Esophagus squamous epithelium (tissue), 5 donors: ENCODE results near the gene CA9. TPM values are rescaled to one million over a fixed set of nuclear protein-coding genes. Genes with fewer than 3 reads are reported as not detected.

Experiments
- DNase-seq: peaks from one replicate; lab custom pipeline; 2025; lab: John Stamatoyannopoulos, UW
- H3K27ac ChIP-seq, 4 donors: fragments of 200-600 bp; sonication (generic); one replicate each; pipeline ENCODE4 v1.5.1; 2016 to 2019; ENCODE audit warnings: mild to moderate bottlenecking in 1 of 4
- H3K27me3 ChIP-seq, 4 donors: fragments of 200-600 bp; sonication (generic); 1 replicate in 3 of 4; 2 replicates in 1 of 4; pipeline versions ENCODE4 v1.5.1 to v1.6.0; 2017 to 2021; ENCODE audit warnings: antibody characterized with exemption in 1 of 4
- H3K36me3 ChIP-seq, 3 donors: fragments of 200-600 bp; sonication (generic); one replicate each; pipeline ENCODE4 v1.5.1; 2016 to 2019
- H3K4me1 ChIP-seq, 3 donors: fragments of 200-600 bp; sonication (generic); one replicate each; pipeline ENCODE4 v1.5.1; 2017 to 2019
- H3K4me3 ChIP-seq, 4 donors: fragments of 200-600 bp; sonication (generic); 1 replicate in 3 of 4; 2 replicates in 1 of 4; pipeline ENCODE4 v1.5.1; 2016 to 2019; ENCODE audit warnings: mild to moderate bottlenecking in 2 of 4, moderate library complexity in 1 of 4
- H3K9me3 ChIP-seq, 3 donors: fragments of 200-600 bp; sonication (generic); one replicate each; pipeline ENCODE4 v1.5.1; 2016 to 2019
- CTCF ChIP-seq, 6 experiments: fragments of 450-650 bp in 4 of 6; fragments of 200-600 bp in 2 of 6; sonication (generic) in 2 of 6; IDR thresholded peaks; one replicate each; pipeline ENCODE4 v1.5.1; 2016 to 2019; ENCODE audit warnings: antibody characterized with exemption in 6 of 6, mild to moderate bottlenecking in 4 of 6, moderate library complexity in 4 of 6
- POLR2A ChIP-seq, 4 donors: fragments of 450-650 bp; IDR thresholded peaks; one replicate each; pipeline ENCODE4 v1.6.1; 2017; ENCODE audit warnings: antibody characterized with exemption in 4 of 4, mild to moderate bottlenecking in 4 of 4, moderate library complexity in 3 of 4
- WGBS, 2 donors: methylation state at CpG; one replicate each; pipeline ENCODE4 v1.1.5; 2018; 5-methylcytosine and 5-hydroxymethylcytosine counted together
- intact Hi-C: fragments of 100-400 bp; cut with DNase I; formaldehyde crosslinking; loops from one replicate; pipeline ENCODE4 v1.15.0; 2022
- total RNA-seq, 4 donors: library from RNA; depleted of rRNA; stranded (reverse); fragments of >200 nt; gene quantifications; one replicate each; pipeline ENCODE4 v1.1.0, GENCODE V29; 2016
- donor health status: DM: yes; HTN: yes; CAD: no.

Gene CA9
- total RNA-seq, result 1 to 10 TPM in 1 of 4 donors, not detected in 3; 2.2 TPM

GRCh38 chr9:35673132-35674024 lies at the start of gene CA9:
Gene CA9 (plus strand): TSS chr9:35673928. CDS start chr9:35673960, 32 bp downstream.
- Histone ChIP-seq H3K4me1 (peaks cover 11 to 27% (median 15%) of the 10 kb centered on the region in 3 donors), H3K27ac (no peak within 1 kb of the TSS), H3K4me3 (no peak within 1 kb of the TSS), H3K9me3 (no peaks in the 10 kb centered on the region), H3K36me3 (no peaks in the 10 kb centered on the region), H3K27me3 (peaks cover 0 to 25% (median 3%) of the 10 kb centered on the region in 4 donors)
- TF ChIP-seq POLR2A (IDR thresholded peaks at IDR 0.05), result no peak
- no peak for TF ChIP-seq CTCF (IDR thresholded peaks at IDR 0.05)
- DNase-seq, result no peak
- 18 to 53% methylated on average over 5 to 6 of the region's 10 CpGs for WGBS, 2 donors
- intact Hi-C loops, result no loop called here

DNA sequence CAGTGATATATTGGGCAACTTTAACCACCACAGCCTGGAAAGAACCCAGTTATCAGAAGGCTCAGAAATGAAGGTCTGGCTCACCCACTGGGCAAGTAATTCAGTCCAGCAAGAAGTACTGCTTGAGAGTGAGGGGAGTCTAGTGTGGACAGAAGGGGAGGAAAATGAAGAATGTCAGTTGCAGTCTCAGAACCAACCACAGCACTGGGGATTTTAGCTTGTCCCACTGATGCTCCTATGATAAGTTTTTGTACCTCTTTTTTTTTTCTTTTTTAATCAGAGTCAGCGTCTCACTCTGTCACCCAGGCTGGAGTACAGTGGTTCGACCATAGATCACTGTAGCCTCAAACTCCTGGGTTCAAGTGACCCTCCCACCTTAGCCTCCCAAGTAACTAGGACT lies 46.2 kb upstream of the CA9 start:
- DNase-seq, result no peak
- Histone ChIP-seq H3K27me3 (no peaks in the 10 kb centered on the region), H3K9me3 (no peaks in the 10 kb centered on the region), H3K27ac (no peak overlapping the region), H3K4me3 (no peak overlapping the region), H3K36me3 (no peaks in the 10 kb centered on the region), H3K4me1 (no peaks in the 10 kb centered on the region)
- TF ChIP-seq CTCF (IDR thresholded peaks at IDR 0.05), result no peak
- TF ChIP-seq POLR2A (IDR thresholded peaks at IDR 0.05), result no peak
- intact Hi-C loops, result no loop called here
- 88 to 100% methylated on average over 1 to 2 of the region's 2 CpGs for WGBS, 2 donors

DNA sequence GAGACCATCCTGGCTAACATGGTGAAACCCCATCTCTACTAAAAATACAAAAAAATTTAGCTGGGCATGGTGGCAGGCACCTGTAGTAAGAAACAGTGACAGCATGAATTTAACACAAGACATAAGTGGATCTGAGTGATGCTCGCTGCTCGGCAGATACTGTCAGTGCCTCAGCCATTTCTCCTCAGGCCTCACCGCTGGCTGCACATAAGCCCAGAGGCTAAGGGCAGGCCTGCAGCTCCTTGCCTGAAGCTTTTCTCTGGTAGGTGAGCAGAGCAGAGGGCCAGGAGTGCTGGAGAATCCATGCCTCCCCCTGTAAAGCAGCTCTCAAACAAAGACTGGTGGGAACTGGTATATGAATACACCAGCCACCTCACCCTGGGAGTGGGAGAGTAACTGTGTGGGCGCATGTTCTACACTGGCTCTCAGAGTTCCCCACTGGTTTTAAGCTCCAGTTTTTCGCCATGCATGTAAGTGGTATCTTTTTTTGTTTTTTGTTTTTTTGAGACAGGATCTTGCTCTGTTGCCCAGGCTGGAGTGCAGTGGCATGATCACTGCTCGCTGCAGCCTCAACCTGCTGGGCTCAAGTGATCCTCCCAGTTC lies 45.2 kb upstream of the CA9 start:
- no peaks in the 10 kb centered on the region for H3K9me3 ChIP-seq

DNA sequence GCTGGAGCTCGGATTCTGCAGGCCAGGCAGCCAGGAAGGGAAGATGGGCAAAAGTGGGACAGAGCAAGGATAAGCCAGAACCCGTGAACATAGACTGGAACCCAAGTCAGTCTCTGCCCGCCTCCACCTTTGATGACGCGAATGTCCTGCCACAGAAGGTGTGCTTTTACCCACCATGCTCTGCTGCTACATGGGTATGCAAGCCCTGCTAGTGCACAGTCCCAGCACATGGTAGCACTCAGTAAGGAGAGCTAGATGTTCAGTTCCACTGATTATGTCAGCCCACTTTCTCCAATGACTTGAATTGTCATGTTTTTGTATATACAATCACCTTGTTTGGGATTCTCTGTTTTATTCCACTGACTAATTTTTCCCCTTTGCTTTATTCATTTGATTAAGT lies 44.1 kb upstream of the CA9 start:
- Histone ChIP-seq H3K4me3 (no peak overlapping the region), H3K27ac (no peak overlapping the region), H3K4me1 (no peaks in the 10 kb centered on the region), H3K27me3 (no peaks in the 10 kb centered on the region), H3K9me3 (no peaks in the 10 kb centered on the region), H3K36me3 (no peaks in the 10 kb centered on the region)
- TF ChIP-seq CTCF (IDR thresholded peaks at IDR 0.05), result no peak
- TF ChIP-seq POLR2A (IDR thresholded peaks at IDR 0.05), result no peak
- 75 to 85% methylated on average over 5 of the region's 5 CpGs for WGBS, 2 donors
- no peak for DNase-seq
- intact Hi-C loops, result no loop called here

More for the DNA sequence above, 45.2 kb upstream of the CA9 start:
- no peak for TF ChIP-seq POLR2A (IDR thresholded peaks at IDR 0.05)
- no peak for TF ChIP-seq CTCF (IDR thresholded peaks at IDR 0.05)
- Histone ChIP-seq H3K27ac (no peak overlapping the region), H3K4me1 (no peaks in the 10 kb centered on the region), H3K36me3 (no peaks in the 10 kb centered on the region), H3K27me3 (no peaks in the 10 kb centered on the region), H3K4me3 (no peak overlapping the region)
- WGBS, 2 donors, result 83 to 93% methylated on average over 5 to 6 of the region's 6 CpGs
- intact Hi-C loops, result no loop called here
- no peak for DNase-seq

GRCh38 chr9:35635730-35636129 lies 38.0 kb upstream of the CA9 start:
- Histone ChIP-seq H3K36me3 (no peaks in the 10 kb centered on the region), H3K9me3 (no peaks in the 10 kb centered on the region), H3K4me3 (no peak overlapping the region), H3K4me1 (no peaks in the 10 kb centered on the region), H3K27me3 (no peaks in the 10 kb centered on the region), H3K27ac (no peak overlapping the region)
- intact Hi-C loops, result no loop called here
- TF ChIP-seq CTCF (IDR thresholded peaks at IDR 0.05) (no peak), POLR2A (IDR thresholded peaks at IDR 0.05) (no peak)
- DNase-seq, result no peak
